Measurements from ENCODE around the gene PLA2G7.

Gene PLA2G7

GRCh38 chr6:46688966-46689335 lies 46.2 kb downstream of the PLA2G7 start:
- TF ChIP-seq GATA1 (IDR thresholded peaks at IDR 0.05; ENCODE audit: low read depth, low read length) (no peak), POLR2A (IDR thresholded peaks at IDR 0.05; ENCODE audit: low read length) (no peak)
- no peak for DNase-seq

DNA sequence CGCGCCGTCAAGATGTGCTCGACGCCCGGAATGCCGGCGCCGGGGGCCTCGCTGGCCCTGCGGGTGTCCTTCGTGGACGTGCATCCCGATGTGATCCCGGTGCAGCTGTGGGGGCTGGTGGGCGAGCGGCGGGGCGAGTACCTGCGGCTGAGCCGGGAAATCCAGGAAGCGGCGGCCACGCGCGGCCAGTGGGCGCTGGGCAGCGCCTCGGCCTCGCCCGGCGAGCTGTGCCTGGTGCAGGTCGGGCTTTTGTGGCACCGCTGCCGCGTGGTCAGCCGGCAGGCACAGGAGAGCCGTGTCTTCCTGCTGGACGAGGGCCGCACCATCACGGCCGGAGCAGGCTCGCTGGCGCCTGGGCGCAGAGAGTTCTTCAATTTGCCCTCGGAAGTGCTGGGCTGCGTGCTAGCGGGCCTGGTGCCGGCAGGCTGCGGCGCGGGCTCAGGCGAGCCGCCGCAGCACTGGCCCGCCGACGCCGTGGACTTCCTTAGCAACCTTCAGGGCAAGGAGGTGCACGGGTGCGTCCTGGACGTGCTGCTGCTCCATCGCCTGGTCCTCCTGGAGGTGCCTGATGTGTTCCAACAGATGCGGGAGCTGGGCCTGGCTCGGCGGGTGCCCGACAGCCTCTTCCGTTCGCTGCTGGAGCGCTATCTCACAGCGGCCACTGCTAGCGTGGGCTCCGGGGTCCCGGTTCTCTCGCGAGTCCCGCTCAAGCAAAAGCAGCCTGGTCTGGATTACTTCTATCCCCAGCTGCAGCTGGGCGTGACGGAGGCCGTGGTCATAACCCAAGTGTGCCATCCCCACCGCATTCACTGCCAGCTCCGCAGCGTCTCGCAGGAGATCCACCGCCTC lies 46.8 kb downstream of the PLA2G7 start:
- no peak for DNase-seq
- TF ChIP-seq POLR2A (IDR thresholded peaks at IDR 0.05; ENCODE audit: low read length) (no peak), GATA1 (IDR thresholded peaks at IDR 0.05; ENCODE audit: low read depth, low read length) (no peak)

- TF ChIP-seq POLR2A (IDR thresholded peaks at IDR 0.05; ENCODE audit: low read length): no peak
- no peak for TF ChIP-seq GATA1 (IDR thresholded peaks at IDR 0.05; ENCODE audit: low read depth, low read length)
These were observed 47.5 kb downstream of the PLA2G7 start, which contains the start of gene TDRD6 for GRCh38 chr6:46687619-46688097. TSS of gene TDRD6 (plus strand) at chr6:46687885. CDS start at chr6:46688129, 244 bp downstream.

DNA sequence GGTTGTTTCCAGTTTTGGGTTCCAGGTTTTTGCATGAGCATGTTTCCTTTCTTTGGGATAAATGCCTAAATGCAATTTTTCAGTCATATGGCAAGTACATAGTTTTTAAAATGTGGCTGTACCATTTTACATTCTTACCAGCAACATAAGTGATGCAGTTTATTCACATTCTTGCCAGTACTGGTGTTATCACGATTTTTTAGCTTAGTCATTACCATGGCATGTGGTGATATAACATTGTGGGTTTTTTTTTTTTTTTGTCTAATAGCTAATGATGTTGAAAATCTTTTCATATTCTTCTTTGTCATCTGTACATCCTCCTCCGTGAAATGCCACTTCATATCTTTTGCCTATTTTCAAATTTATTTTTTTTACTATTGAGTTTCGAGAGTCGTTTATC lies 50.4 kb downstream of the PLA2G7 start:
- DNase-seq: no peak
- TF ChIP-seq GATA1 (IDR thresholded peaks at IDR 0.05; ENCODE audit: low read depth, low read length): no peak
- TF ChIP-seq POLR2A (IDR thresholded peaks at IDR 0.05; ENCODE audit: low read length): no peak

More at GRCh38 chr6:46687619-46688097, 47.5 kb downstream of the PLA2G7 start, which contains the start of gene TDRD6:
- no peak for DNase-seq

- TF ChIP-seq GATA1 (IDR thresholded peaks at IDR 0.05; ENCODE audit: low read depth, low read length) (no peak), POLR2A (IDR thresholded peaks at IDR 0.05; ENCODE audit: low read length) (no peak)
- no peak for DNase-seq
These were observed 57.9 kb downstream of the PLA2G7 start for GRCh38 chr6:46677314-46677654.

DNA sequence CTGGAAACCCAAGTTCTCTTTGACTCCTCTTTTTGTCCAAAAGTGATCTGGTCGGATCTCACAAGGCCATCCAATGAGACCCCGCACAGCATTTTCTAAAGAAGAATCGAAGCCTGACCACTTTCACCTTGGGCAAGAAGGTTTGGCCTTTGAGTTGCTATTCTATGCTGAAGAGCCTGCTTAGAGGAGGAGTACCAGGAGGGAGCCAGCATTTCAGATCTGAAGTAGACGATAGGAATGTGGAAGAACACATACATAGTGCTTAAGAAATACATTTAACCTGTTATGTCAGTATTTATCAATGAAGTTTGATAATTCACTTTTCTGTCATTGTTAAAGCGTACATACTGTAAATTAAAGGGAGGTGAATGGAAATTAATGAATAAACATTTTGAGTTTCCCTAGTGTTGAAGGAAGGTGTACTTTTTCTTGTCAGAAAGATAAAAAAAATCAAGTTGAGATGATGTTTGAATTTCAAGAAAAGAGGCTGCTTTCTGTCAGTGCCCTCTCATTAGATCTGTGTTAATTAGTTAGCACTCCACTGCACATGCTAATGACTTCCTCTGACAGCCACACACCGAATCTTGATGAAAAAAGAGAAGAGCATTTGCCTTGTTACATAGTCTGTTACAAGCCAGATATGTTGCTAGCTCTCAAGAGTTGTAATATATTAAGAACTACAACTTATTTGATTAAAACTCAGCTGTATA lies 58.4 kb downstream of the PLA2G7 start:
- DNase-seq: no peak
- TF ChIP-seq GATA1 (IDR thresholded peaks at IDR 0.05; ENCODE audit: low read depth, low read length): no peak
- TF ChIP-seq POLR2A (IDR thresholded peaks at IDR 0.05; ENCODE audit: low read length): no peak

- no peak for TF ChIP-seq GATA1 (IDR thresholded peaks at IDR 0.05; ENCODE audit: low read depth, low read length)
- no peak for TF ChIP-seq POLR2A (IDR thresholded peaks at IDR 0.05; ENCODE audit: low read length)
- no peak for DNase-seq
These were observed 60.8 kb downstream of the PLA2G7 start for GRCh38 chr6:46674410-46674809.

DNA sequence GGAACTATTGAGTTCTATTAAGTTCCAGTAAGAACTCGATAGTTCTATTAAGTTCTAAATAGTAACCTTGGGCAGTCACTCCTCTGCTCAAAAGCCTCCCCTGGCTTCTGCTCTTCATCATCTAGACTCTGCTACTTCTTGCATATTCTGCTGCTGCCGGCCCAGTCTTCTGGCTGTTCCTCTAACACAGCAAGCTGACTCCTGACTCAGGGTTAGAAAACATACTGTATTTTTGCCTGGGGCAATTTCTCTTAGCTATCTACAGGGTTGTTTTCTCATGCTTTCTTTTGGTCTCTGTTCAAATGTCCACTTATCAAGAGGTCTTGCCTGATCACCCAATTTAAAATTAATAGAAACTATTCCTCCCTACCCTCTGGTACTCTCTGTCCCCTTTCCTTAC lies 67.8 kb downstream of the PLA2G7 start:
- TF ChIP-seq POLR2A (IDR thresholded peaks at IDR 0.05; ENCODE audit: low read length): no peak
- TF ChIP-seq GATA1 (IDR thresholded peaks at IDR 0.05; ENCODE audit: low read depth, low read length): no peak
- DNase-seq: no peak

- TF ChIP-seq GATA1 (IDR thresholded peaks at IDR 0.05; ENCODE audit: low read depth, low read length) (no peak), POLR2A (IDR thresholded peaks at IDR 0.05; ENCODE audit: low read length) (no peak)
- no peak for DNase-seq
These were observed 73.7 kb downstream of the PLA2G7 start for GRCh38 chr6:46661483-46661882.

DNA sequence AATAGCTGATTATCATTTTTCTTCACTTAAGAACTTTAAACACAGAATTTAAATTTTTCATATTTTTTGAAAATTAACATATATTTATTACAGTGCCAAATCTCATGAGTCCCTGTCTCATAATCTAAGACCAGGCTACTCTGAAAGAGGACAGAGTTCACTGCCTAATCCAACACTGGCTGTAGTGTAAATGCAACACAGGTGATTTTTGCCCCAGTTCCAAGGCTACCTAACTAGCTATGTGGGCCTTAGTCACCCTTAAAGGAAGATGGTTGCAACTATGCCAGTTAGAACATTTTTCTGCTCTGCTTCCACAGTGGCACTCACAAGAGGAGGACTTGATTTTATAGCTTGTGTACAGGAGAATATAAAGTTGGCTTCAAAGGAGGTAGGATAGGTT lies 77.5 kb downstream of the PLA2G7 start:
- DNase-seq: no peak
- TF ChIP-seq POLR2A (IDR thresholded peaks at IDR 0.05; ENCODE audit: low read length) (no peak), GATA1 (IDR thresholded peaks at IDR 0.05; ENCODE audit: low read depth, low read length) (no peak)

- TF ChIP-seq POLR2A (IDR thresholded peaks at IDR 0.05; ENCODE audit: low read length) (no peak), GATA1 (IDR thresholded peaks at IDR 0.05; ENCODE audit: low read depth, low read length) (no peak)
- DNase-seq: peak; percentile 10 to 16
These were observed 79.4 kb downstream of the PLA2G7 start for GRCh38 chr6:46655803-46656202.
